Activated naive CD8-positive, alpha-beta T cell treated with anti-CD3 and anti-CD28 coated beads, Interleukin-2, amount 50 U/mL, for 24 hours (primary cell): Measurements from ENCODE around the gene SETD1B.

Experiments
- ATAC-seq: fragments of 150-1000 bp; cut with Tn5 transposase; one replicate; pipeline ENCODE4 v1.10.0; 2021
- DNase-seq: peaks from one replicate; pipeline ENCODE4 v3.0.0; 2021
- H3K27ac Mint-ChIP-seq: one replicate; pipeline ENCODE4 v1.8.0; 2021; ENCODE audit warnings: mild to moderate bottlenecking, mixed read lengths
- H3K27me3 Mint-ChIP-seq: one replicate; pipeline ENCODE4 v1.8.0; 2021; ENCODE audit warnings: mixed read lengths
- H3K36me3 Mint-ChIP-seq: one replicate; pipeline ENCODE4 v1.8.0; 2021; ENCODE audit warnings: low read depth, mixed read lengths
- H3K4me1 Mint-ChIP-seq: one replicate; pipeline ENCODE4 v1.8.0; 2021; ENCODE audit warnings: mixed read lengths
- H3K4me3 Mint-ChIP-seq: one replicate; pipeline ENCODE4 v1.8.0; 2021; ENCODE audit warnings: mild to moderate bottlenecking, moderate library complexity, mixed read lengths
- H3K9me3 Mint-ChIP-seq: one replicate; pipeline ENCODE4 v1.8.0; 2021; ENCODE audit warnings: mixed read lengths

SETD1B gene

GRCh38 chr12:121806546-121807423 lies 3.0 kb downstream of the SETD1B start:
- DNase-seq: no peak
- Mint-ChIP-seq H3K27me3 (no peaks in the 10 kb centered on the region), H3K27ac (peak overlapping the region; percentile 89), H3K4me1 (peaks cover 43% of the 10 kb centered on the region), H3K36me3 (peaks cover 25% of the 10 kb centered on the region), H3K9me3 (no peaks in the 10 kb centered on the region), H3K4me3 (peak overlapping the region; percentile 86)
- no peak for ATAC-seq

- no peaks in the 10 kb centered on the region for H3K9me3 Mint-ChIP-seq
Observed at GRCh38 chr12:121807642-121808347, 4.0 kb downstream of the SETD1B start.

GRCh38 chr12:121808623-121809022 lies 4.8 kb downstream of the SETD1B start:
- Mint-ChIP-seq H3K9me3 (no peaks in the 10 kb centered on the region), H3K36me3 (peaks cover 27% of the 10 kb centered on the region), H3K4me1 (peaks cover 48% of the 10 kb centered on the region), H3K27ac (no peak overlapping the region), H3K27me3 (no peaks in the 10 kb centered on the region), H3K4me3 (no peak overlapping the region)
- no peak for DNase-seq
- no peak for ATAC-seq

More at GRCh38 chr12:121807642-121808347, 4.0 kb downstream of the SETD1B start:
- no peak for ATAC-seq
- Mint-ChIP-seq H3K4me1 (peaks cover 42% of the 10 kb centered on the region), H3K4me3 (no peak overlapping the region), H3K36me3 (peaks cover 23% of the 10 kb centered on the region), H3K27me3 (no peaks in the 10 kb centered on the region), H3K27ac (no peak overlapping the region)
- no peak for DNase-seq

- no peaks in the 10 kb centered on the region for H3K9me3 Mint-ChIP-seq
- no peak for ATAC-seq
- H3K27ac Mint-ChIP-seq: peak overlapping the region; percentile 6
- peaks cover 29% of the 10 kb centered on the region for H3K36me3 Mint-ChIP-seq
- no peak for DNase-seq
- H3K4me3 Mint-ChIP-seq: no peak overlapping the region
- H3K27me3 Mint-ChIP-seq: no peaks in the 10 kb centered on the region
- peaks cover 50% of the 10 kb centered on the region for H3K4me1 Mint-ChIP-seq
Observed at GRCh38 chr12:121809712-121810116, 5.9 kb downstream of the SETD1B start.

DNA sequence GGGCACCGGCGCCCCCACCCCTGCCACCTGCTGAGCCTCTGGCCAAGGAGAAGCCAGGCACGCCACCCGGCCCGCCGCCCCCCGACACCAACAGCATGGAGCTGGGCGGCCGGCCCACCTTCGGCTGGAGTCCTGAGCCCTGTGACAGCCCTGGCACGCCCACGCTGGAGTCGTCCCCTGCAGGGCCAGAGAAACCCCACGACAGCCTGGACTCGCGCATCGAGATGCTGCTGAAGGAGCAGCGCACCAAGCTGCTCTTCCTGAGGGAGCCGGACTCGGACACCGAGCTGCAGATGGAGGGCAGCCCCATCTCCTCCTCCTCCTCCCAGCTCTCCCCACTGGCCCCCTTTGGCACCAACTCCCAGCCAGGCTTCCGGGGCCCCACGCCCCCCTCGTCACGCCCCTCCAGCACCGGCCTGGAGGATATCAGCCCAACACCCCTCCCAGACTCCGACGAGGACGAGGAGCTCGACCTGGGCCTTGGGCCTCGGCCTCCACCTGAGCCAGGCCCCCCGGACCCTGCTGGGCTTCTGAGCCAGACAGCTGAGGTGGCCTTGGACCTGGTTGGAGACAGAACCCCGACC lies 6.5 kb downstream of the SETD1B start:
- Mint-ChIP-seq H3K4me3 (peak overlapping the region; percentile 80), H3K9me3 (no peaks in the 10 kb centered on the region), H3K4me1 (peaks cover 50% of the 10 kb centered on the region), H3K36me3 (peaks cover 30% of the 10 kb centered on the region), H3K27me3 (no peaks in the 10 kb centered on the region), H3K27ac (no peak overlapping the region)
- ATAC-seq: no peak
- DNase-seq: no peak

DNA sequence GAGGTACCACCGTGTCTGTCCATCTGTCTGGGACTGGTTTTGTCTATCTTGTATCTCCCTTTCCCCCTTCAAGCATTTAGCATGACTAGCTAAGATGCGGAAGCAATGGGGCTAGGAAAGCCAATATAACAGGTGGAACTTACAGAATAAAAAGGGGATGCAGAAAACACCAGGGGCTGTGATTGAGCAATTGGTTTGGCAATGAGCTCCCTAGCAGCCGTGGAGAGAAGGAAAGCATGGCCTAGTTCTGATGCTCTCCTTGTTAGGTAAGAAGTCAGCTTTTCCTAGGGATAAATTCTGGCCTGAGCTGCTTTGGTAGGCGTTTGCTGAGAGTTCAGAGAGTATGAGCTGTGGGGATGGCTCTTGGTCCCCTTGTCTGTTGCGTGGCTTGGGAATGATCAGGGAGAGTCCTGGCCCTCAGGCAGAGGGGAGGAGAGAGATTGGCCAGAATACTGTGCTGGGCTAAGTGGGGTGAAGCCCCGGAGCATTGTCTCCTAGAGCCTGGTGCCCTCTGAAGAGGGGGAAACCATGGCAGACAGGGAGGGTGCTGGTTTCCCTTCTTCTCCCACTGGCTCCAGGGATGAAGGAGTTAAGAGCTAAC lies 7.1 kb downstream of the SETD1B start:
- Mint-ChIP-seq H3K36me3 (peaks cover 28% of the 10 kb centered on the region), H3K9me3 (no peaks in the 10 kb centered on the region)

DNA sequence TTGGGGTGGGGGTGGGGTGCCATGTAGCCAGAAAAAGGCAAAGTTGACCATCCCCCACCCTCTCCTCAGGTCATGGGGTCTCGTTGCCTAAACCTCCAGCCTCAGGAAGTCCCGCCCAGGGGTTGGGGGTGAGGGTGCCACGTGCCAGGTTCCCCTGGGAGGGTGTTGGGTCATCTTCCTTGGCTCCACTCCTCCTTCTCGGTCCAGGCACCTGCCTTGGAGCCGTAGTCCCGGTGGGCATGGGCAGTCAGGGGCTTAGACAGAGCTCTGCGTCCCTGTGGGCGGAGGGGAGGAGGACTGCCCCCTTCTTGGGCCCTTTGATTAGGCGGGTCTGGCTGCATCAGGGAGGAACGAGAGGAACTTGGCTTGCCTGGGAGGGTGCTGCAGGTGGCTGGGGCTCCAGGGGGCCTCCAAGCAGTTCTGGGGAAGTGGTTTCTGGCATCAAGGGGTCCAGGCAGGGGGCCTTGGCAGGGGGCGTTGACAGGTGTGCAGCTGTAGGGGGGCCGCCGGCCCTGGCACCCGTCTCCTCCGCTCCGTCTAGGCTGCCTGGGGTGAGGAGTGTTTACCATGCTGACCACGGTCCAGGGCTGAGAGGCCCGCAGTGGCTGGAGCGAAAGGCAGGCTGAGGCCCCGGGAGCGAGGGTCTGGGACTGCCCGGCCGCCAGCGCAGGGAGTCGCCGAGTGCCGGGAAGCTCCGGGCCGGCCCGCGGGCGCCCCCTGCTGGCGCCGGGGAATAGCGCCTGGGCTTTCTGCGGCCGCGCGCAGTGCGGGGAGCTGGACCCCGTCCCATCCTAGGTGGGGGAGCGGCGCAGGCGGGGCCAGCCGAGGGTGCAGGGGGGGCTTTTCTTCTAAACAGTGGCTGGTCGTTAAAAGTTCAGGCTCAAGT lies 7.9 kb downstream of the SETD1B start:
- peak overlapping the region; percentile 76 for H3K27ac Mint-ChIP-seq
- peaks cover 28% of the 10 kb centered on the region for H3K36me3 Mint-ChIP-seq
- H3K4me3 Mint-ChIP-seq: peak overlapping the region; percentile 80
- no peaks in the 10 kb centered on the region for H3K27me3 Mint-ChIP-seq
- no peaks in the 10 kb centered on the region for H3K9me3 Mint-ChIP-seq
- H3K4me1 Mint-ChIP-seq: peaks cover 39% of the 10 kb centered on the region
- peak; percentile 86 for ATAC-seq
- peak; percentile 78 for DNase-seq

More for the DNA sequence above, 7.1 kb downstream of the SETD1B start:
- H3K27ac Mint-ChIP-seq: peak overlapping the region; percentile 76
- peaks cover 46% of the 10 kb centered on the region for H3K4me1 Mint-ChIP-seq
- ATAC-seq: no peak
- DNase-seq: no peak
- peak overlapping the region; percentile 80 for H3K4me3 Mint-ChIP-seq
- no peaks in the 10 kb centered on the region for H3K27me3 Mint-ChIP-seq

- Mint-ChIP-seq H3K27ac (no peak overlapping the region), H3K4me1 (peaks cover 32% of the 10 kb centered on the region), H3K27me3 (no peaks in the 10 kb centered on the region), H3K36me3 (peaks cover 28% of the 10 kb centered on the region), H3K4me3 (peak overlapping the region; percentile 80), H3K9me3 (no peaks in the 10 kb centered on the region)
- ATAC-seq: peak; percentile 57
- DNase-seq: peak; percentile 56
Observed at GRCh38 chr12:121812320-121812871, 8.6 kb downstream of the SETD1B start.

DNA sequence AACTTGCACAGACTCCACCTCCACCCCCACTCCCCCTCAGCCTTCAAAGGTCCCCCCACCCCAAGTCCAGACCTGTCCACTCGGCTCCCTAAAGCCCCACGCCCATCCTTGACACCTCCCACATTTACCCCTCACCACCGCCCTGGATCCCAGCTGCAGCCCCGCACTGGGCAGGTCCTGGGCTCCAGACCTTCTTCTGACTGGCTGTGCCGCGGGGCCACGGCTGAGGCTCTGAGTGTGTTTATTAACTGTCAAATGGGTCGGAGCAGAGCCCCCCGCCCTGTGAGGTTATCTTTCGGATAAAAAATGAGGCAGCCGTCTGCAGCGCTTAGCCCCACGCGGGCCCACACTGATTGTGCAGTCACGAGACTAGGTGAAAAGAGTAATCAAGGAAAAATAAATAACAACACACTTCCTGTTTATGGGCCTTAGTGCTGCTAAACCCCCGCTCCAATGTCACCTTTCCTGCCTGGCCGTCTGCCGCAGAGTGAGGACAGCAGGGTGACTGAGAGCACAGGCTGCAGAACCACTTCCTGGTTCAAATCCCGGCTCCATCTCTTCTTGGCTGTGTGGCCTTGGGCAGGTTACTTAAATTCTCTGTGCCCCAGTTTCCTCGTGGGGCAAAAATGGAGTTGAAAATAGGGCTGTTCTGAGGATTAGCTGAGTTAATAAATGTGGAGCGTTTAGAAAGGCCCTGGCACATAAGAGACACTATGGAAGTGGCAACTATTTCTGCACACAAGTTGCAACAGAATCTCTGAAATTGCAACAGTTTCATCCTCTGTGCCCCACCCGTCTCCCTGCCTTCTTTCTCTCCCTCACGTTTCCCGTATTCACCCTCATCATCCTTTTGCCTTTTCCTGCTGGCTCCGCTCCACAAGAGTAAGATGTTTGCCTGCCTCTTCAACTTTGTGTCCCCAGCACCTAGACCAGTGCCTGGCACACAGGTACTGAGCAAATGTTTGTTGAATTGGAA lies 9.4 kb downstream of the SETD1B start:
- H3K36me3 Mint-ChIP-seq: peaks cover 33% of the 10 kb centered on the region
- ATAC-seq (no peak), DNase-seq (no peak)
- no peaks in the 10 kb centered on the region for H3K9me3 Mint-ChIP-seq
- H3K4me3 Mint-ChIP-seq: peak overlapping the region; percentile 80
- H3K27me3 Mint-ChIP-seq: no peaks in the 10 kb centered on the region
- H3K4me1 Mint-ChIP-seq: peaks cover 30% of the 10 kb centered on the region
- peak overlapping the region; percentile 68 for H3K27ac Mint-ChIP-seq

DNA sequence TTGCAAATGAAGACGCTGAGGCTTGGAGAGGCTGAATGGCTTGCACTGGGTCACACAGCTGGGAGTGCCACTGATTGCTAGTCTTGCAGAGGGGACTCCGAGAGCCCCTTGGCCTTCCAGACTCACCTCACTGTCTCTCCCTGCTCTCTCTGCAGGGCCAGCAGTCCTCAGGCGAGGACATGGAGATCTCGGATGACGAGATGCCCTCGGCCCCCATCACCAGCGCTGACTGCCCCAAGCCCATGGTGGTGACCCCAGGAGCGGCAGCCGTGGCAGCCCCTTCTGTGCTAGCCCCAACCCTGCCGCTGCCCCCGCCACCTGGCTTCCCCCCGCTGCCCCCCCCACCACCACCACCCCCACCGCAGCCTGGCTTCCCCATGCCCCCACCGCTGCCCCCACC lies 10.1 kb downstream of the SETD1B start:
- ATAC-seq (no peak), DNase-seq (no peak)
- H3K27me3 Mint-ChIP-seq: no peaks in the 10 kb centered on the region
- no peaks in the 10 kb centered on the region for H3K9me3 Mint-ChIP-seq
- peak overlapping the region; percentile 80 for H3K4me3 Mint-ChIP-seq
- H3K27ac Mint-ChIP-seq: peak overlapping the region; percentile 68
- H3K4me1 Mint-ChIP-seq: peaks cover 26% of the 10 kb centered on the region
- peaks cover 29% of the 10 kb centered on the region for H3K36me3 Mint-ChIP-seq

GRCh38 chr12:121814429-121815119 lies 10.8 kb downstream of the SETD1B start:
- DNase-seq: no peak
- peaks cover 26% of the 10 kb centered on the region for H3K4me1 Mint-ChIP-seq
- no peak for ATAC-seq
- H3K27me3 Mint-ChIP-seq: no peaks in the 10 kb centered on the region
- peaks cover 27% of the 10 kb centered on the region for H3K36me3 Mint-ChIP-seq
- H3K27ac Mint-ChIP-seq: no peak overlapping the region
- no peaks in the 10 kb centered on the region for H3K9me3 Mint-ChIP-seq
- H3K4me3 Mint-ChIP-seq: no peak overlapping the region

DNA sequence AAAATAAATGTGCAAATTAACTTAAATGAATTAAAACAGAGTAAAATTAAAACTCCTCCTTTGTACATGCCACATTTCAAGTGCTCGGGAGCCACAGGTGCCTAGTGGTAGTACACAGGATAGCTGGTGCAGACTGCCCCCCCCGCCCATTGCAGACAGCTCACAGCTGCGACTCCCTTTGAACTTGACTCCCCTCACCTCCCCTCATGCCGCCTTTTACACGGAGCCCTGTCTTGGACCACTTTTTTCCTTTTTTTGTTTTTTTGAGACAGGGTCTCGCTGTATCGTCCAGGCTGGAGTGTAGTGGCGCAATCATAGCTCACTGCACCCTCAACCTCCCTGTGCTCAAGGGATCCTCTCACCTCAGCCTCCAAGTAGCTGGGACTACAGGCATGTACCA lies 11.5 kb downstream of the SETD1B start:
- H3K27me3 Mint-ChIP-seq: no peaks in the 10 kb centered on the region
- DNase-seq (no peak), ATAC-seq (no peak)
- peak overlapping the region; percentile 60 for H3K27ac Mint-ChIP-seq
- H3K4me1 Mint-ChIP-seq: peaks cover 26% of the 10 kb centered on the region
- H3K4me3 Mint-ChIP-seq: no peak overlapping the region
- H3K36me3 Mint-ChIP-seq: peaks cover 23% of the 10 kb centered on the region
- H3K9me3 Mint-ChIP-seq: no peaks in the 10 kb centered on the region
